ENCODE results near the gene TMEM154. TPM values are rescaled to one million over a fixed set of nuclear protein-coding genes. Genes with fewer than 3 reads are reported as not detected.

TMEM154 gene
- polyA plus RNA-seq, 1 donor from 2014 or later, result 210 TPM

GRCh38 chr4:152686452-152687013 lies 6.7 kb upstream of the TMEM154 start:
- Mint-ChIP-seq H3K27me3 (no peaks in the 10 kb centered on the region), H3K36me3 (no peaks in the 10 kb centered on the region), H3K27ac (no peak overlapping the region), H3K4me1 (peaks cover 24 to 32% (median 29%) of the 10 kb centered on the region in 3 donors), H3K9me3 (no peaks in the 10 kb centered on the region), H3K4me3 (peak overlapping the region in 1 of 4 donors; percentile 61)

DNA sequence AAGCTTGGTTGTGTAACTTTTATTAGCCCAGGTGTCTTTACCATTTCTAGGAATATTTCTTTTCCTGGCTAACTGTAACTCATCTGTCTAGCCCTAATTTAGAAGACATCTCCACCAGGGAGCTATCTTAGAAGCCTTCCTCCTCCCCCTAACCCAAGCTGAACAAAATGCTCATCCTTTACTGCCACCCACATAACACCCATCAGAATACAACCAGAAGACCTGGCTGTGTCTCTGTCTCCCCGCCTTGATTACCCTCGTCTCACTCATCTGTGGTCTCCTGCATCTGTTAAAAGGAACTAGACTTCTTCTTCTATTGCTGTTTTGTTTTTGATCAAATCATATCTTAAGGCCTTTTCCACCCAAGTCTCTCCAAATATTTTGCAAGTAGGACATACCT lies 4.8 kb upstream of the TMEM154 start:
- Mint-ChIP-seq H3K27me3 (no peaks in the 10 kb centered on the region), H3K36me3 (no peaks in the 10 kb centered on the region), H3K4me1 (peaks cover 32 to 34% (median 33%) of the 10 kb centered on the region in 3 donors), H3K27ac (peak overlapping the region in 1 of 3 donors; percentile 6), H3K4me3 (peak overlapping the region in 1 of 4 donors; percentile 5), H3K9me3 (no peaks in the 10 kb centered on the region)

DNA sequence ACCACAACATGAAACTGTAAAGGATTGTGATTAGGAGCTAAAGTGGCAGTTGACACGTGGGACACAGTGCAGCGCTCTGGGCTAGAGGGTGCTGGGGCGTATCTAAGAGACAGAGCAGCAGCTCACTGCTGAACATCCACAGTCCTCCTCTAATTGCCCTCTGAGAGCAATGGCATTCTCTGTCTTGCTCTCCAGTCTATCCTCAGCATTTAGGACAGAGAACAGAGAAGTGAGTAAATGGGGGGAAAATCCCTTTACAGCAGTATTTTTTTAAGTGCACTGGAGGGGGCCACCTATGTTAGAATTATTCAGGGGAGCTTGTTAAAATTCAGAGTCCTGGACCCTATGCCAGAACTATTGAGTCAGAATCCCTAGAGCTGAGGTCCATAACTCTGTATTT lies 4.2 kb upstream of the TMEM154 start:
- Mint-ChIP-seq H3K36me3 (no peaks in the 10 kb centered on the region), H3K4me3 (peak overlapping the region in 3 of 4 donors; percentile 29 to 70 (median 58)), H3K4me1 (peaks cover 32 to 40% (median 32%) of the 10 kb centered on the region in 3 donors), H3K27me3 (no peaks in the 10 kb centered on the region), H3K9me3 (no peaks in the 10 kb centered on the region), H3K27ac (peak overlapping the region; percentile 19 to 65 (median 39))

- Mint-ChIP-seq H3K27ac (peak overlapping the region in 1 of 3 donors; percentile 23), H3K4me3 (peak overlapping the region in 1 of 4 donors; percentile 56), H3K9me3 (no peaks in the 10 kb centered on the region), H3K36me3 (peaks cover 3% of the 10 kb centered on the region), H3K4me1 (peaks cover 43% of the 10 kb centered on the region in 3 donors), H3K27me3 (no peaks in the 10 kb centered on the region)
Measured at GRCh38 chr4:152682143-152682941, 2.5 kb upstream of the TMEM154 start.

DNA sequence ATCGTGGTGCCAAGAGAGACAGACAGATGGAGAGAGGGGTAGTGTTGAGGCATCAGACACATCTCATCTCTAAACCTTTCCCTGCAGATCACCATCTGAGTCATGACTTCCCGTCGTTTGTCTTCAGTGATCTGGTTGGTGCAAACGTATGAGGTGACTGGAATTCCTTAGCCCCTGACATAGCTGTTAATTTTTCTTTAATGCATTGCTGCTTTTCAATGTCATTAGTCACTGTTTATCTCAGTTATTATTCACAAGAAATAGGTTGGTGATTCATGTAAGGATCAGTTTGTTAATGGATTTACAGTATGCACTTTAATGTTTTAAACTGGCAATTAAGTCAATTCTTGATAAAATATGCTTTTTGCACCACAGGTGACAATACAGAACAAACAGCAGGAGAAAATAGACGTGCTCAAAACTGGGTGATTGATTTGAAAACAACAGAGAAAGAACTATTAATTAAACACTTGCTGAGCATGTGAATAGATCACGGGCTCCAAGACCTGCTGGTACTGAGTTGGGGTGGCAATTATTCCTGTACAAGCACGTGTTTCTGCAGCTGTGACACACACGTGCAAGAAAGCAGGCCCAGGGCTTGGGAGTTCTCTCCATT lies 1.3 kb upstream of the TMEM154 start:
- Mint-ChIP-seq H3K36me3 (peaks cover 3% of the 10 kb centered on the region), H3K4me3 (peak overlapping the region; percentile 8 to 78 (median 64)), H3K4me1 (peaks cover 47 to 55% (median 54%) of the 10 kb centered on the region in 3 donors), H3K27me3 (no peaks in the 10 kb centered on the region), H3K27ac (peak overlapping the region; percentile 66 to 83 (median 68)), H3K9me3 (no peaks in the 10 kb centered on the region)

- no peaks in the 10 kb centered on the region for H3K27me3 Mint-ChIP-seq
- peak overlapping the region; percentile 76 to 98 (median 81) for H3K27ac Mint-ChIP-seq
- H3K9me3 Mint-ChIP-seq, result no peaks in the 10 kb centered on the region
- H3K36me3 Mint-ChIP-seq, result peaks cover 4% of the 10 kb centered on the region
- H3K4me1 Mint-ChIP-seq, result peaks cover 50 to 60% (median 51%) of the 10 kb centered on the region in 3 donors
- H3K4me3 Mint-ChIP-seq, result peak overlapping the region; percentile 90 to 98 (median 96)
Measured at GRCh38 chr4:152678841-152679240, 956 bp downstream of the TMEM154 start.

- Mint-ChIP-seq H3K27ac (peak overlapping the region; percentile 76 to 87 (median 83)), H3K27me3 (no peaks in the 10 kb centered on the region), H3K4me3 (peak overlapping the region; percentile 72 to 84 (median 80)), H3K9me3 (no peaks in the 10 kb centered on the region), H3K4me1 (peaks cover 50 to 63% (median 53%) of the 10 kb centered on the region in 3 donors), H3K36me3 (peaks cover 9% of the 10 kb centered on the region)
Measured at GRCh38 chr4:152677117-152677516, 2.7 kb downstream of the TMEM154 start.

DNA sequence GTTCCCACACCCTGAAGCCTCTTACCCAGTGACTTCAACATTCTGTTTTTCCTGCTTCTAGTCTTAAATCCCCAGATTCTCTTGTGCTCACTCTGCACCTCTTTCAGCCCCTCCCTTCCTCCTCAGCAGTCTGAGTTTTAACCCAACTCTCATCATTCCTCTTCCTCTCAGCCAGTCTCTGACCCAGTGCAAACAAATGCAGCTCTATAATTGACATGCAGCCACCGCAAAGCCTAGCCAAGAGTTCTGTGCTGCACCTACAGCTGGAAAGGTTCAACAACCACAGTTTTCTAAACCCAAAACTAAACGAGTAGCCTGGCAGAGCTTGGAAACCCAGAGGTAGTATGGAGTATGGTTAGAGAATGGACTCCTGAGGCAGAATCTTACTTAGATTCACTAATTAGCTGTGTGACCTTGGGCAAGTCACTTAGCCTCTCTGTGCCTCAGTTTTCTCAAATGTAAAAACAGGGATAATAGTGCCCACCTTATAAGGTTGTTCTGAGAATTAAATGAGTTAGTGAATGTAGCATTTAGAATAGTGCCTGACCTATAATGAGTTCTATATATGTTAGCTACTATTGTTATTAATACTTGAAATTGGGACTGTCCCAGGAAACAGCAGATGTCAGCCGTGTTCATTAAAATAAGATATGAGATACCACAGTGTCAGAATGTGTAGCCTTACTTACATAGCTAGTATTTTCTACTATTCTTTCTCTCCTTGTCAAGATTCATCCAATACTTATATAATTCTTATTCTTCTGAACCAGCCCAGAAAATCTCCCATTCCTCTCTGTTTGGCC lies 3.5 kb downstream of the TMEM154 start:
- Mint-ChIP-seq H3K27ac (peak overlapping the region; percentile 76 to 87 (median 83)), H3K4me1 (peaks cover 50 to 67% (median 56%) of the 10 kb centered on the region in 3 donors), H3K4me3 (peak overlapping the region; percentile 72 to 87 (median 82)), H3K9me3 (no peaks in the 10 kb centered on the region), H3K27me3 (no peaks in the 10 kb centered on the region), H3K36me3 (peaks cover 10% of the 10 kb centered on the region)

DNA sequence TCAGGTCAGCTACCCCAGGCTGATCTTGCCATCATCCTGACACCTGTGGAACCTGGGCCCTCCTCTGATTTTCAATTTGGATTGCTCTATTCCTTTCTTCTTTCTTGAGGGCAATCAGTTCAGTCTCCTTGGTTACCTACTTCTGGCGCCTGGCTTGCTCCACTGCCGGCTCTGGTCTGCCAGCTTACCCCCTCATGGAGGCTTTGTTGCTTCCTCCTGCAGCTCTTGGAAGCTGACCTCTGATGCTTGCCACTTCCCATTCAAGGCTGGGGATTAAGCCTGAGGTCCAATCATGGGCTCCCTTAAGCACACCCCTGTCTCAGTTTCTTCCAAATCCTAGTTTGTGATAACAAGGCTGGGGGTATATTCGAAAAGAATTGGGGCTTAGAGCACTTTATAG lies 5.4 kb downstream of the TMEM154 start:
- peaks cover 0 to 1% (median 0%) of the 10 kb centered on the region in 3 donors for H3K9me3 Mint-ChIP-seq
- peak overlapping the region in 2 of 4 donors; percentile 84 to 87 for H3K4me3 Mint-ChIP-seq
- H3K27ac Mint-ChIP-seq, result peak overlapping the region; percentile 51 to 87 (median 83)
- H3K27me3 Mint-ChIP-seq, result no peaks in the 10 kb centered on the region
- peaks cover 10% of the 10 kb centered on the region for H3K36me3 Mint-ChIP-seq
- H3K4me1 Mint-ChIP-seq, result peaks cover 50 to 64% (median 54%) of the 10 kb centered on the region in 3 donors

DNA sequence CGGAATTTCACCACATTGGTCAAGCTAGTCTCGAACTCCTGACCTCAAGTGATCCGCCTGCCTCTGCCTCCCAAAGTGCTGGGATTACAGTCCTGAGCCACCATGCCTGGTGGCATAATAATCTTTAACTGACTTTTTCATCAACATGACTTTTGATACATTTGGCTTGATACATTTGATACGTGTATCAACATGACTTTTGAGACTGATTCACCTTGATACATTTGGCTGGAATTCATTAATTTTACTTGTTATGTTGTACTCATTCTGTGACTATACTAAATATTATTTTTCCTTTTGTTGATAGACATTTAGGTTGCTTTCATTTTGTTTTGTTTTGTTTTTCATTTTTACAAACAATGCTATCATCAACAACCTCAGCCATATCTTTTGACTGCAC lies 6.3 kb downstream of the TMEM154 start:
- H3K4me1 Mint-ChIP-seq, result peaks cover 42 to 65% (median 57%) of the 10 kb centered on the region in 3 donors
- H3K36me3 Mint-ChIP-seq, result peaks cover 12% of the 10 kb centered on the region
- no peak overlapping the region for H3K4me3 Mint-ChIP-seq
- H3K27ac Mint-ChIP-seq, result no peak overlapping the region
- no peaks in the 10 kb centered on the region for H3K27me3 Mint-ChIP-seq
- H3K9me3 Mint-ChIP-seq, result peaks cover 0 to 1% (median 0%) of the 10 kb centered on the region in 3 donors

DNA sequence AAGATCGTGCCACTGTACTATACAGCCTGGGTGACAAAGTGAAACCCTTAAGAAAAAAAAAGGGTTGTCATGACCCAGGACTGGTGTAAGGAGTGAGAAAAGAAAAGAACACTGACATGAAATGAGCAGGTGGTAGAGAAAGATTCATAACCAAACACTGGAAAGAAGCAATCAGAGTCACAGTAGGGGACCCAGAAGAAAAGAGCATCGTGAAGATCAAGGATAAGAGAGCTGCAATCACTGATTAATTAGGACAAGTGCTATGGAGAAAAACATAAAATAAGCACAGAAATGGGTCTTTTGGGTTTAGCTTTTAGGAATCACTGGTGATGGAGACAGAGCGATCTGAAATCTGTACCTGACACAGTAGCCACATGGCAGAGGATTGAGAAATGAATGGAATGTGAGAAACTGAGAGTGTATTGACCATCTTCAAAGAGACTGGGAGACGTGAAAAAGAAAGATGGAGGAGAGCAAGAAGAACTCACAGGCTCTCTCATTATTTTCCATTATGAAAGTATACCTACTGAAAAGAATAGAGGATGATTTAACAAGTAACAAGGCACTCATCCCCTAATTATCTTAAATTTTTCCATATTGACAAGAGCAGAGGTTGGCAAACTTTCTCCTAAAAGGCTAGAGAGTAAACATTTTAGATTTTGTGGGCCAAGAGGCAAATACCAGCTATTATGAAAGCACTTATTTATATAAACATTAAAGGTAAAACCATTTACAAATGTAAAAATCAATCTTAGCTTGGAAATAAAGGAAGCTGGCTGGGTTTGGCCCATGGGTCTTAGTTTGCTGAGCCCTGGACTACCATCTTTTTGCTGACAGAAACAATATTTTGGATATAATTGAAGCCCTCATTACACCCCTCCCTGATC lies 7.3 kb downstream of the TMEM154 start:
- Mint-ChIP-seq H3K27me3 (no peaks in the 10 kb centered on the region), H3K4me3 (peak overlapping the region in 3 of 4 donors; percentile 20 to 65 (median 46)), H3K9me3 (peaks cover 0 to 1% (median 0%) of the 10 kb centered on the region in 3 donors), H3K4me1 (peaks cover 39 to 64% (median 57%) of the 10 kb centered on the region in 3 donors), H3K27ac (peak overlapping the region; percentile 27 to 63 (median 46)), H3K36me3 (peaks cover 10% of the 10 kb centered on the region)

DNA sequence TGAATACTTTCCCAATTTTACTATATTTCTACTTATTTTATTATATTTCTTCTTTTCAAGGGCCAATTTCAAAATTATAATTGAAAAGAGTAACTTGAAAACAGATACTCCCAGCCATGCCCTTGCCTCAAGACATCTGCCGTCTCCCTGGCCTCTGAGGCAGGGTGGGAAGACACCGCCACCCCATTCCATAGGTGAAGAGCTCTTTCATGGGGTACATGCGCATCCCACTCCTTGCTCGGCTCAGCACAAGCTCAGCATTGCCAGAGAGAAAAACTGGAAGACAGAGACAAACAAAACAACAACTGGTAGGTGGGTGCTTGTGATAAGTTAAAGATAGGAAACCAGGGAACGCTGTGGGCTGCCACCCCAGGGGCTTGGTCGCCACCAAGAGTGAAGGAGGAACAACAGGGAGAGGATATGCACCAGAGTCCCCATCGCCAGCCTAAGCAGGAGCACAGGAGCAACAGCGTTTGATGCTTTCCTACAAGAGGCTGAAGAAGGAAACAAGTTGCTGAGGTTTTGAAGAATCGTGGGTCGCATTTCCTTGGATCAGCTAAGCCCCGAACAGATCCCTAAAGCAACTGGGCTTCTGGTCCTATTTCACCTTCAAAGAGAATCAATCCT lies 11.3 kb downstream of the TMEM154 start:
- peaks cover 8% of the 10 kb centered on the region for H3K36me3 Mint-ChIP-seq
- peak overlapping the region; percentile 89 to 98 (median 91) for H3K27ac Mint-ChIP-seq

DNA sequence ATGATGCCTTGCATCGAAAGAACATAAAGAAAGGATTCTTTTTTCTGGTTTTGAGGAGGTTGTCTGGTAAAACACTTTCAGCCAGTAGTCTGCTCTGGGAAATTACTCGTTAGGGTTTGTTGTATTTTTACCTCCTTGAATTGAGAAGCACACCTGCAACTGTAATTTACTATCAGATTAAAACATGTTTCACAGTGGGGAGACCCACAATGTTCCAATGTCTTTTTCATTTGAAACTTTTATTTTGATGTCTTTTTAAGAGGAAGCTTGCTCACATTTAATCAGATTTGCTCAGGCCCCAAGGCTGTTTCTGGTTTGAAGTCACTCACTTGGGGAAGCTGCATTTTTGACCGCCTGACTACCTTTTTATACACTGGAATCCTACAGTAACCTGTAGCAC lies 12.0 kb downstream of the TMEM154 start:
- Mint-ChIP-seq H3K27me3 (no peaks in the 10 kb centered on the region), H3K9me3 (peaks cover 0 to 2% (median 1%) of the 10 kb centered on the region in 3 donors), H3K4me1 (peaks cover 46 to 74% (median 70%) of the 10 kb centered on the region in 3 donors), H3K27ac (peak overlapping the region; percentile 89 to 98 (median 98)), H3K4me3 (peak overlapping the region; percentile 34 to 76 (median 72)), H3K36me3 (peaks cover 8% of the 10 kb centered on the region)

More for the DNA sequence above, 11.3 kb downstream of the TMEM154 start:
- Mint-ChIP-seq H3K4me3 (peak overlapping the region in 1 of 4 donors; percentile 86), H3K27me3 (no peaks in the 10 kb centered on the region), H3K4me1 (peaks cover 39 to 71% (median 65%) of the 10 kb centered on the region in 3 donors), H3K9me3 (peaks cover 0 to 2% (median 1%) of the 10 kb centered on the region in 3 donors)

Measured in IgD-negative memory B cell (primary cell).